Measurements from ENCODE around the gene SNRNP200. TPM values are rescaled to one million over a fixed set of nuclear protein-coding genes. Genes with fewer than 3 reads are reported as not detected.
A peak's percentile ranks its signal among the peaks of the same experiment; 100 is the strongest.

Gene SNRNP200
- total and polyA plus RNA-seq, 8 donors, result 31.2 to 184 (median 78.5) TPM

- intact Hi-C loops (cut with DNase I; ENCODE audit: low total_unique reads), result no loop called here
- H3K4me1 ChIP-seq, result peaks cover 0 to 35% (median 20%) of the 10 kb centered on the region in 4 donors
- no peak for TF ChIP-seq POLR2AphosphoS5 (IDR thresholded peaks at IDR 0.05)
- TF ChIP-seq POLR2A (IDR thresholded peaks at IDR 0.05), result no peak
- no peak for TF ChIP-seq EP300 (IDR thresholded peaks at IDR 0.05)
- TF ChIP-seq CTCF (IDR thresholded peaks at IDR 0.05), result no peak
- no peak overlapping the region for H3K4me3 ChIP-seq
- no peak for DNase-seq
- no peak overlapping the region for H3K27ac ChIP-seq
- WGBS, 5 donors, result 93 to 97% (median 95%) methylated on average over 6 of the region's 6 CpGs
- H3K36me3 ChIP-seq, result no peaks in the 10 kb centered on the region
- peaks cover 0 to 15% (median 11%) of the 10 kb centered on the region in 3 donors for H3K27me3 ChIP-seq
- H3K9me3 ChIP-seq, result no peaks in the 10 kb centered on the region
Measured at GRCh38 chr2:96329874-96330273, 24.5 kb upstream of the SNRNP200 start.

- H3K4me3 ChIP-seq, result no peak overlapping the region
- WGBS, 5 donors, result 38 to 75% (median 67%) methylated on average over 1 of the region's 1 CpG
- peaks cover 0 to 34% (median 20%) of the 10 kb centered on the region in 4 donors for H3K4me1 ChIP-seq
- TF ChIP-seq CTCF (IDR thresholded peaks at IDR 0.05) (no peak), EP300 (IDR thresholded peaks at IDR 0.05) (no peak), POLR2A (IDR thresholded peaks at IDR 0.05) (no peak), POLR2AphosphoS5 (IDR thresholded peaks at IDR 0.05) (no peak)
- H3K36me3 ChIP-seq, result no peaks in the 10 kb centered on the region
- DNase-seq, result peak in 1 of 2 donors; percentile 31
- H3K27me3 ChIP-seq, result peaks cover 0 to 19% (median 16%) of the 10 kb centered on the region in 3 donors
- no peak overlapping the region for H3K27ac ChIP-seq
- intact Hi-C loops (cut with DNase I; ENCODE audit: low total_unique reads), result no loop called here
- H3K9me3 ChIP-seq, result no peaks in the 10 kb centered on the region
Measured at GRCh38 chr2:96329456-96329855, 24.1 kb upstream of the SNRNP200 start.

GRCh38 chr2:96326990-96327820, 21.9 kb upstream of the SNRNP200 start:
- Histone ChIP-seq H3K4me1 (peaks cover 0 to 31% (median 19%) of the 10 kb centered on the region in 4 donors), H3K27me3 (peaks cover 0 to 42% (median 16%) of the 10 kb centered on the region in 3 donors), H3K36me3 (no peaks in the 10 kb centered on the region), H3K4me3 (no peak overlapping the region), H3K9me3 (no peaks in the 10 kb centered on the region), H3K27ac (no peak overlapping the region)
- intact Hi-C loops (cut with DNase I; ENCODE audit: low total_unique reads), result no loop called here
- no peak for DNase-seq
- TF ChIP-seq POLR2AphosphoS5 (IDR thresholded peaks at IDR 0.05) (no peak), EP300 (IDR thresholded peaks at IDR 0.05) (no peak), POLR2A (IDR thresholded peaks at IDR 0.05) (no peak), CTCF (IDR thresholded peaks at IDR 0.05) (no peak)
- 94 to 97% (median 95%) methylated on average over 17 to 21 of the region's 21 CpGs for WGBS, 5 donors

- Histone ChIP-seq H3K27me3 (peaks cover 0 to 48% (median 19%) of the 10 kb centered on the region in 3 donors), H3K4me3 (no peak overlapping the region), H3K36me3 (no peaks in the 10 kb centered on the region), H3K4me1 (peaks cover 5 to 37% (median 25%) of the 10 kb centered on the region in 4 donors), H3K9me3 (no peaks in the 10 kb centered on the region), H3K27ac (no peak overlapping the region)
- TF ChIP-seq EP300 (IDR thresholded peaks at IDR 0.05), result no peak
- no peak for TF ChIP-seq POLR2AphosphoS5 (IDR thresholded peaks at IDR 0.05)
- TF ChIP-seq POLR2A (IDR thresholded peaks at IDR 0.05), result no peak
- 94 to 98% (median 95%) methylated on average over 8 of the region's 8 CpGs for WGBS, 5 donors
- intact Hi-C loops (cut with DNase I; ENCODE audit: low total_unique reads), result no loop called here
- no peak for DNase-seq
Measured at GRCh38 chr2:96326564-96326963, 21.2 kb upstream of the SNRNP200 start.
